Measurements from ENCODE around the gene TTC33.
"Not testable (repeated sequence)": the region's sequence is repeated elsewhere in the genome, so short reads cannot be mapped to it uniquely, and the experiment has no call there.

Gene TTC33

DNA sequence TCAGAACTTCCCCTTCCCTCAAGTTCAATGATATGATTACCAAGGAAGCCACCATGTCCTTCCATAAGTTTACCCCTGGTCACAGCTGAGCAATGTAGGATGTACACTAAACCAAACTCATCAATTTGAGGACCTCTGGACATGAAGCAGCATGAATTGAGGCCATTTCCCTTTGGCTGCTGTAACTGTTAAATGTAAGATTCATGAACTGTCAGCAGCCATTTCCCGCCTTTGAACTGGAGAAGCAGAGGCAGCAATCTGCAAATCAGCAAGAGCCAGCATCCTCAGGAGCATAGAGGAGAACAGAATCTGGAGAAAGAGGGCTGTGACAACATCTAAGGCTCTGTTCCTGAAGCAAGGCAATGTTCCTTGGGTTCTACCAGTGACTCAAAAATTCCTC, 180.3 kb downstream of the TTC33 start:
- TF ChIP-seq, protein P1, sequence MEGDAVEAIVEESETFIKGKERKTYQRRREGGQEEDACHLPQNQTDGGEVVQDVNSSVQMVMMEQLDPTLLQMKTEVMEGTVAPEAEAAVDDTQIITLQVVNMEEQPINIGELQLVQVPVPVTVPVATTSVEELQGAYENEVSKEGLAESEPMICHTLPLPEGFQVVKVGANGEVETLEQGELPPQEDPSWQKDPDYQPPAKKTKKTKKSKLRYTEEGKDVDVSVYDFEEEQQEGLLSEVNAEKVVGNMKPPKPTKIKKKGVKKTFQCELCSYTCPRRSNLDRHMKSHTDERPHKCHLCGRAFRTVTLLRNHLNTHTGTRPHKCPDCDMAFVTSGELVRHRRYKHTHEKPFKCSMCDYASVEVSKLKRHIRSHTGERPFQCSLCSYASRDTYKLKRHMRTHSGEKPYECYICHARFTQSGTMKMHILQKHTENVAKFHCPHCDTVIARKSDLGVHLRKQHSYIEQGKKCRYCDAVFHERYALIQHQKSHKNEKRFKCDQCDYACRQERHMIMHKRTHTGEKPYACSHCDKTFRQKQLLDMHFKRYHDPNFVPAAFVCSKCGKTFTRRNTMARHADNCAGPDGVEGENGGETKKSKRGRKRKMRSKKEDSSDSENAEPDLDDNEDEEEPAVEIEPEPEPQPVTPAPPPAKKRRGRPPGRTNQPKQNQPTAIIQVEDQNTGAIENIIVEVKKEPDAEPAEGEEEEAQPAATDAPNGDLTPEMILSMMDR (conservative IDR thresholded peaks at IDR 0.05; ENCODE audit: low read length) = no peak
- no peak overlapping the region for H3K4me3 ChIP-seq (ENCODE audit: low read length)
- DNase-seq (ENCODE audit: low read depth) = no peak

DNA sequence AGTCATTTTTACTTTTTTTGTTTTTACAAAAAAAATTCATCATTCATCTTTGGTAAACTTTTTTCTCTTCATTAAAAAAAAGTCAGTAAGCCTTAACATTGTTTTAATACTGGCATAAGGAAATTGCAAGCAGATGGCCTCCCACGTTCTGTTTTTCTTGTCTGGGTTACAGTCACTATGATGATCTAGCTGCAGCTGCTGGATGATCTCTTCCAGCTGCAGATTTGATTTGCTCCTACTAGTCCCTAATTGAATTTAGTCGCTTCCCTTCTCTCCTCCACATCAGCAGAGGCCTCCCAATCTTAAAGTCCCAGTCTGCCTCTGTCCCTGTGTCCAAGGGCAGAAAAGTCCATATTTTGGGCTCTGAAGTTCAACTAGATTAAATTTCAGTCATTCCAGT, 182.8 kb downstream of the TTC33 start:
- peak; percentile 83 for DNase-seq (ENCODE audit: low read depth)
- H3K4me3 ChIP-seq (ENCODE audit: low read length) = no peak overlapping the region
- TF ChIP-seq, protein P1 (conservative IDR thresholded peaks at IDR 0.05; ENCODE audit: low read length) = no peak

DNA sequence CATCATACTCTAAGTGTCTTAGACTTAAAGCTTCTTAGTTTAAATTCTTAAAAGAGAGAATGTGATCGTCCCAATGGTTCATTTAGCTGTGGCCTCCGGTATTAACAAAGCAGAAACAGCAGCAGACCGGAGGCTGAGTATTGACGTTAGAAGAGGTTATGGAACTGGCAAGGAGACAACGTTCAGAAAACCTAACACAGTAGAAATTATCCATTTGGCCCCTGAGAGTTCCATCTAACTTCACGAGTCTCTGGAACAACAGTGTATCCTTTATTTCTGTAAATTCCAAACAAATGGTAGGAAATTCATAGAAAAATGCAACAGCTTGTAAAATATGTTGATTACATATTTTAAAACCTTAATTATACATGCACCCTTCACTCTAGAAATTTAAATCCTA, 183.4 kb downstream of the TTC33 start:
- no peak for DNase-seq (ENCODE audit: low read depth)
- no peak overlapping the region for H3K4me3 ChIP-seq (ENCODE audit: low read length)
- TF ChIP-seq, protein P1 (conservative IDR thresholded peaks at IDR 0.05; ENCODE audit: low read length) = no peak

DNA sequence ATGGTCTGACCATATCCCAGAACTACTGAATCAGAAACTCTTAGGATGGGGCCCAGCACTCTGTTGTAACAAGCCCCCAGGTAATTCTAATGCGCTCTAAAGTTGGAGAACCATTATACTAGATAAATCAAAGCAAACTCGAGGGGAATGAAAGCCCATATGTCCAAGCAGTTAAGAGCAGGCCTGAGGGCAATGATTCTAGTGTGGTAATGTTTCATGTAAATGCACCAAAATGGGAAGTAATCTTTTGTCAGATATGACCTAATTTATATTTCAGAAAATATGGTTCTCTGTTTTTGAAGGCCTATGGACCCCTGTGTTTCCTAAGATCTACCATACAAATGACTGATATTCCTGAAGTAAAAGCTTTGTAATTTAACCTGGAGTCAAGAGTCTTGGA, 184.0 kb downstream of the TTC33 start:
- TF ChIP-seq, protein P1 (conservative IDR thresholded peaks at IDR 0.05; ENCODE audit: low read length) = no peak
- H3K4me3 ChIP-seq (ENCODE audit: low read length) = no peak overlapping the region
- no peak for DNase-seq (ENCODE audit: low read depth)

DNA sequence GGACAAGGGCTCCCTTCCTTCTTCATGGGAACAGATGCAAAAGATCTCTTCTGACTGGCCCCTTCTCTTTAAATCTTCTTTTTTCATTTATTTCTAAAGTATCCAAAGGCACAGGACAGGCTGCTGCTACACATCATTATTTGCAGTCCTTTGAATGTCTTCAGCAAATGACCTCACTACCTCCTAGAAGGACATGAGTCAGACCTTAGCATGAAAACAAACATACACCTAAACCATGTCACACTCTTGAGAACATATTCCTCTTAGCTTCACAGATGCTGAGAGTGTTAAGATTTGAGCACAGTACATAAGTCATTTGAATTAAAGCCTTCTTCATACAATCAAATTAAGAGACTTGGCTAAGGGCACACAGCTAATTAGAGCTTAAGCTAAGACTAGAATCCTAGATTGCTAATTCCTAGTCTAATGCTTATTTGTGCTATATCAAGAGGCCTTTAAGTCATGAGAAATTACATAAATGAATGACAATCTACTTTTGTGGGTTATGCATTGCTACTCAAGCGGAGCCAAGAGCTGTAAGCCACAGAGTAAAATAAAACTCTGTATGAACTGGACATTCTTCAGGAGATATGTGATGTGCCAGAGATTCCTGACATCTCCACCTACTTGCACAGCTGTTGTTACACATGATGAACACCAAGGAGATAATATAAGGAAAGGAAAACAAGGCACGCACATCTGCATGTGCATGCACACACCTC, 185.2 kb downstream of the TTC33 start:
- no peak overlapping the region for H3K4me3 ChIP-seq (ENCODE audit: low read length)
- TF ChIP-seq, protein P1 (conservative IDR thresholded peaks at IDR 0.05; ENCODE audit: low read length) = no peak
- DNase-seq (ENCODE audit: low read depth) = peak; percentile 42

DNA sequence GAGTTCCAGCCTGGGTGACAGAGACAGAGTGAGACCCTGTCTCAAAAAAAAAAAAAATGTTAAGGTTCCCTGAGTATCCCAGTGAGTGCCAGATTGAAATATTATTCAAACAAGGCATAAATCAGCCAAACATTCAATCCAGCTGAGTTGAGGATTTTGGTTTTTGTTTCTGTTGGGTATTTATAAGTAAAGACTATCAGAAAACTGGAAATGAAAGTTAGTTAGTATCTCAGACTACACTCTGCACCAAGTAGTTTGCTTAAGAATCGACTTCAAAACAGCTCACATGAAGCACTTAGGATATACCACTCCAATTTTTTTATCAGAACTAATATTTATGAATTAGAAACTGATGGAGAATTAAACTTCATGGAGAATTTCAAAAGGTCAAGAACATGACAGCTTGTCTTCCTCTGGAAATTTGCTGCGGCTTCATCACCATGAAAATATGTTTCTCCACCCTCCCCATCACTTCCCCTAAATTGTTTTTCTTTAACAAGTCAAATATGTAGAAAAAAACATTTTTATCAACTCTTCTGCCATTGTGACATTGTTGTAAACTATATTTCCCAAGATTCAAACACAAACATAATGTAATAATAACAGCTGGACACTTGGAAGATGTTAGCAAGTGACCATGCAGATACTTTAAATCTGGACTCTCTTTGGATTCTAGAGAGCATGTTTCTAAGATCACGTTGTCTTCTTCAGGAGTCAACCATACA, 186.1 kb downstream of the TTC33 start:
- no peak overlapping the region for H3K4me3 ChIP-seq (ENCODE audit: low read length)
- DNase-seq (ENCODE audit: low read depth) = peak; percentile 28
- TF ChIP-seq, protein P1 (conservative IDR thresholded peaks at IDR 0.05; ENCODE audit: low read length) = no peak

DNA sequence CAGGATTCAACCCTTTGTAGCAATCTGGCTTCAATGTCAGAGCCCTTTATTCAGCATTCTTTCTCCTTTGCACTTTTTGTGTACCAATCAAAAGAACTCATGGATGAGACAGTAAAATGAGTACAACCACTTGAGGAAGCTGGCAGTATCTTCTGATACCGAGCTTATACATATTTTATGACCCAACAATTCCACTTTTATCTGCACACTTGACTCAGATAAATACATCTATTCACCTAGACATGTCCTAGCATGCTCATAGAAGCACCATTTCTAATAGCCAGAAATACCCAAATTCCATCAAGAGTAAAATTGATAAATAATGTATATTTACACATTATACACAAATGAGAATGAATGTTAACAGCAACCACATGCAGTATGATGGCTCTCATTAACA, 187.2 kb downstream of the TTC33 start:
- H3K4me3 ChIP-seq (ENCODE audit: low read length) = no peak overlapping the region
- no peak for DNase-seq (ENCODE audit: low read depth)
- TF ChIP-seq, protein P1 (conservative IDR thresholded peaks at IDR 0.05; ENCODE audit: low read length) = no peak

DNA sequence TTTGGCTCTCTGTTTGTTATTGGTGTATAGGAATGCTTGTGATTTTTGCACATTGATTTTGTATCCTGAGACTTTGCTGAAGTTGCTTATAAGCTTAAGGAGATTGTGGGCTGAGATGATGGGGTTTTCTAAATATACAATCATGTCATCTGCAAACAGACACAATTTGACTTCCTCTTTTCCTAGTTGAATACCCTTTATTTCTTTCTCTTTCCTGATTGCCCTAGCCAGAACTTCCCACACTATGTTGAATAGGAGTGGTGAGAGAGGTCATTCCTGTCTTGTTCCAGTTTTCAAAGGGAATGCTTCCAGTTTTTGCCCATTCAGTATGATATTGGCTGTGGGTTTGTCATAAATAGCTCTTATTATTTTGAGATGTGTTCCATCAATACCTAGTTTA, 192.6 kb downstream of the TTC33 start:
- not testable (repeated sequence) for H3K4me3 ChIP-seq (ENCODE audit: low read length); DNase-seq (ENCODE audit: low read depth)

All from AG10803 (cell line).